SH-SY5Y (cell line): ENCODE measurements around the gene SLC31A1.

Source experiments
- GATA2 ChIP-seq: IDR thresholded peaks from 2 replicates; pipeline ENCODE4 v1.6.1; 2011; ENCODE audit warnings: mild to moderate bottlenecking, low read depth, low read length
- GATA3 ChIP-seq: IDR thresholded peaks from 2 replicates; pipeline ENCODE4 v1.6.1; 2011; ENCODE audit warnings: low read depth, mild to moderate bottlenecking, low read length, moderate library complexity

DNA sequence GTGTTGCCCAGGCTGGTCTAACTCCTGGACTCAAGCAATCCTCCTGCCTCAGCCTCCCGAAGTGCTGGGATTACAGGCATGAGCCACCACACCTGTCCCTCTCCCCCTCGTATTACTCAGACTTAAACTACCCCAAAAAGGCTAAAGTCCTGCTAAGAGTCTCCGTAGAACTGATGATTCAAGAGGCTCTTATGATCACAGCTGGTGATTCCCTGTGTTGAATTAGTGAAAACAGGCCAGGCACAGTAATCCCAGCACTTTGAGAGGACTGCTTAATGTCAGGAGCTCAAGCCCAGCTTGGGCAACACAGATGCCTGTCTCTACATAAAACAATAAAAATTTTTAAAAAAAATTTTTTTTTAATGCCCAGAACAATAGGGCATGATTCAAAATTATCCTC, 44.8 kb downstream of the SLC31A1 start:
- TF ChIP-seq GATA2 (no peak), GATA3 (no peak)
